C4-2B (cell line): ENCODE measurements around the gene TMEM270.

Source experiments
- CTCF ChIP-seq: fragments of 450-650 bp; conservative IDR thresholded peaks from 2 replicates; pipeline ENCODE4 v1.5.1; 2017; ENCODE audit warnings: mild to moderate bottlenecking
- ZFX ChIP-seq: fragments of 450-650 bp; IDR thresholded peaks from 2 replicates; pipeline ENCODE4 v1.6.1; 2017

DNA sequence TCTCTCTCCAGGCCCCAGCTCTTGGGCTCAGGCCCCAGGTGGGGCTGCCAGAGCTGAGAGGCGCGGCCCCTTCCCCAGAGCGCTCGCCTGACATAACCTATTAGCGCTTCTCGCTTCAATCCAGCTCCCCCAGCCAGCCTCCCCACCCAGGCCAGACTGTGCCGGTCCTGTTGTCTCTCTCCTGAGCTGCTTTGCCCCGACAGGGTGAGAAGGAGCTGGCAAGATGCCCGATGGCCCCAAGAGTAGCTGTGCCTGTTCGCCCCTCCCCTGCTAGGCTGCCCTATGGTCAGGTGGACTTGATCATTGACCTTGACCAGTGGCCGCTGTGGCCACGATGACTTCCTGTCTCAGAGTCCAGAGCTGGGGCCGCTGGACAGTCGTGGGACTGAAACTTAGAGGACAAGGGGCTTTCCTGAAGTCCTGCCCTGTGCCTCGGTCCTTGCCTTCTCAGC is 9.1 kb downstream of the TMEM270 start:
- TF ChIP-seq CTCF (no peak), ZFX (no peak)
